HFFc6 (cell line): ENCODE measurements around the gene TEX29. TPM values are rescaled to one million over a fixed set of nuclear protein-coding genes. Genes with fewer than 3 reads are reported as not detected.

Experiments used
- DNase-seq: peaks from one replicate; pipeline ENCODE4 v3.0.0-alpha.2; 2018
- H3K27ac Mint-ChIP-seq: 2 replicates; pipeline ENCODE4 v1.8.0; 2020; ENCODE audit warnings: mild to moderate bottlenecking, mixed read lengths
- H3K27me3 Mint-ChIP-seq: 2 replicates; pipeline ENCODE4 v1.8.0; 2021; ENCODE audit warnings: mild to moderate bottlenecking, moderate library complexity, mixed read lengths; ENCODE audit not compliant: insufficient read depth
- H3K36me3 Mint-ChIP-seq: 2 replicates; pipeline ENCODE4 v1.8.0; 2021; ENCODE audit warnings: low read depth, mixed read lengths
- H3K4me1 Mint-ChIP-seq: 2 replicates; pipeline ENCODE4 v1.8.0; 2020; ENCODE audit warnings: low read depth, mixed read lengths
- H3K4me3 Mint-ChIP-seq: 2 replicates; pipeline ENCODE4 v1.8.0; 2020; ENCODE audit warnings: mild to moderate bottlenecking, moderate library complexity, mixed read lengths
- H3K9me3 Mint-ChIP-seq: 2 replicates; pipeline ENCODE4 v1.8.0; 2020; ENCODE audit warnings: mild to moderate bottlenecking, mixed read lengths
- total RNA-seq, 6 experiments: library from RNA; stranded (reverse); fragmentation: NEBNext Ultra II Directional; extraction: Animal tissue kit (Norgen Biotek cat#: 25700); gene quantifications; 2 replicates in 1 of 6; 3 replicates in 5 of 6; pipeline ENCODE4 v1.2.3, GENCODE V29; 2021
- TF ChIP-seq, protein P1 (sequence below): fragments of 200-600 bp; sonication (generic); IDR thresholded peaks from 2 replicates; pipeline ENCODE4 v1.5.0; 2021; ENCODE audit warnings: antibody characterized with exemption, mild to moderate bottlenecking

Gene TEX29
- total RNA-seq, 6 experiments from 2014 or later = 0.41 TPM; not detected in 5

DNA sequence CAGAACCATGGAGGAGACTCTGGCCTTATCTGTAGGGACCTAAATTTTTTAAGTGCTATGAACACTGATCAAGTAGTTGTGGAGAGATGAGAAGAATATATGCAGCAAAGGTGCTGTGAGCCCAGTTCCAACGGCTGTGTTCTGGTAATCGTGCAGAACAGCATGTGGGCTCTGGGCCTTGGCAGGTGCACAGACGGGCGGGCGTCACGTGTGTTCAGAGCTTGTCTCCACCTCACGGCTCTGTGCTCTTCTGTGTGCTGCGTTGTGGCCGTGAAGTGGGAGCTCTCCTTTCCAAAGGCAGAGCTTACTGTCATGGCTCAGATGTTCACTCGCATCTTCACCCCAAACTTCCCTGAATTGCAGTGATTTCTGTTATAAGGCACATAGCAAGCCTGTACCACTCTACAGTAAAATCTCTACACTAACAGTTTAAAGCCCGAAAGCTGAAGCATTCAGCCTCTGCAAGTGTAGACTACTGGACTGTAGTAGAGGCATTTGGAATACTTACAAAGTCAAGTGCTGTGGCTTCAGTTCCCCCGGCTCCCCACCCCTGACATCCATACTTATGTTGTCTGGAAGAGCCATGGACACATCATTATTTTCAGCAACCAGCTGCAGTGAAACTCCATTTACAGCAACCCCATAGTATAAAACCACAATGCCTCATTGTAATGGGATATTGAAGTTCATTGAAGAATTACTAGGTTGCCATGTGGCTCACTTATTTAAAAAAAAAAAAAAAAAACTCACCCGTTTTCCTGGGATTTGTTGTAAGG is 27.5 kb upstream of the TEX29 start:
- no peak overlapping the region for H3K4me3 Mint-ChIP-seq
- H3K27ac Mint-ChIP-seq = no peak overlapping the region
- TF ChIP-seq, protein P1, sequence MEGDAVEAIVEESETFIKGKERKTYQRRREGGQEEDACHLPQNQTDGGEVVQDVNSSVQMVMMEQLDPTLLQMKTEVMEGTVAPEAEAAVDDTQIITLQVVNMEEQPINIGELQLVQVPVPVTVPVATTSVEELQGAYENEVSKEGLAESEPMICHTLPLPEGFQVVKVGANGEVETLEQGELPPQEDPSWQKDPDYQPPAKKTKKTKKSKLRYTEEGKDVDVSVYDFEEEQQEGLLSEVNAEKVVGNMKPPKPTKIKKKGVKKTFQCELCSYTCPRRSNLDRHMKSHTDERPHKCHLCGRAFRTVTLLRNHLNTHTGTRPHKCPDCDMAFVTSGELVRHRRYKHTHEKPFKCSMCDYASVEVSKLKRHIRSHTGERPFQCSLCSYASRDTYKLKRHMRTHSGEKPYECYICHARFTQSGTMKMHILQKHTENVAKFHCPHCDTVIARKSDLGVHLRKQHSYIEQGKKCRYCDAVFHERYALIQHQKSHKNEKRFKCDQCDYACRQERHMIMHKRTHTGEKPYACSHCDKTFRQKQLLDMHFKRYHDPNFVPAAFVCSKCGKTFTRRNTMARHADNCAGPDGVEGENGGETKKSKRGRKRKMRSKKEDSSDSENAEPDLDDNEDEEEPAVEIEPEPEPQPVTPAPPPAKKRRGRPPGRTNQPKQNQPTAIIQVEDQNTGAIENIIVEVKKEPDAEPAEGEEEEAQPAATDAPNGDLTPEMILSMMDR = no peak
- peaks cover 1% of the 10 kb centered on the region; the same call in 1 of the 2 replicates for H3K27me3 Mint-ChIP-seq
- DNase-seq = no peak
- no peaks in the 10 kb centered on the region for H3K9me3 Mint-ChIP-seq
- H3K4me1 Mint-ChIP-seq = no peaks in the 10 kb centered on the region
- H3K36me3 Mint-ChIP-seq = peaks cover 14% of the 10 kb centered on the region

DNA sequence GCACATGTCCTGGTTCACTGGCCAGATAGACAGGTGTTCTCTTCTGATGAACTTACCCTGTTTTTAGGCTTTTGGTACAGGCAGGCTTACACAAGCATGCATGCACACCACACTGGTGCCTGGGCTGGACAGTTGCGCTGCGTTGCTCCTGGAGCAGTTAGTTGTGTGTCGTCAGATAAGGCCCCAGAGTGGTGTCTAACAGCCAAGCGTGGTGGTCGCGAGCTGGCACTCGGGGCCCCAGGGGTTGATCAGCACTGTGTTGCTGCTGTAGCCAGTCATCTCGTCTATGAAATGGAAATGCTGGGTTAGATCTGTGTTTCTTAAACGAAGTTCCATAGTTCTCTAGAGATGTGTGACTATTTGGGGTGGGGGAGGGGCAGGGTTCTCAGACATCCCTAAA is 24.6 kb upstream of the TEX29 start:
- H3K4me3 Mint-ChIP-seq = no peak overlapping the region
- no peak overlapping the region for H3K27ac Mint-ChIP-seq
- peaks cover 1% of the 10 kb centered on the region; the same call in 1 of the 2 replicates for H3K27me3 Mint-ChIP-seq
- no peak for DNase-seq
- H3K4me1 Mint-ChIP-seq = no peaks in the 10 kb centered on the region
- no peaks in the 10 kb centered on the region for H3K9me3 Mint-ChIP-seq
- peaks cover 10% of the 10 kb centered on the region for H3K36me3 Mint-ChIP-seq
- TF ChIP-seq, protein P1 = no peak

DNA sequence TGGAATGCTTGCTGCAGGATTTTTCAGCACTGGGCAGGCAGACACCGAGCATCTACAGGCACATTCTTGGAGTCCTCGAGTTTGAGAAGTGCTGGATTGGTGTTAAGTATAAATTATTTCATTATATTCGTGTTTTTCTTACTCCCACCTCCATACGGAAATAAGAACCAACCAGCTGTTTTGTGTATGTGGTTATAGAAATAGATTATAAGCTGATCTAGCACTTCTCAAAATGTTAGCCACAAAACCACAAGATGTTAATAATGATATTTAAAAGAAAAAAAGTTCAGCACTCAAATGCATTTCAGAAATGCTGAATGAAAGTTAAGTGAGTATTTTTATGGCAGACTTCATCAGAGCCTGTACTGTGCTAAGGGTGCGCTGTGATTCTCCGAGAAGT is 24.0 kb upstream of the TEX29 start:
- Mint-ChIP-seq H3K27ac (no peak overlapping the region), H3K36me3 (peaks cover 14% of the 10 kb centered on the region), H3K4me1 (no peaks in the 10 kb centered on the region), H3K9me3 (no peaks in the 10 kb centered on the region), H3K27me3 (no peaks in the 10 kb centered on the region), H3K4me3 (no peak overlapping the region)
- TF ChIP-seq, protein P1 = no peak
- no peak for DNase-seq

DNA sequence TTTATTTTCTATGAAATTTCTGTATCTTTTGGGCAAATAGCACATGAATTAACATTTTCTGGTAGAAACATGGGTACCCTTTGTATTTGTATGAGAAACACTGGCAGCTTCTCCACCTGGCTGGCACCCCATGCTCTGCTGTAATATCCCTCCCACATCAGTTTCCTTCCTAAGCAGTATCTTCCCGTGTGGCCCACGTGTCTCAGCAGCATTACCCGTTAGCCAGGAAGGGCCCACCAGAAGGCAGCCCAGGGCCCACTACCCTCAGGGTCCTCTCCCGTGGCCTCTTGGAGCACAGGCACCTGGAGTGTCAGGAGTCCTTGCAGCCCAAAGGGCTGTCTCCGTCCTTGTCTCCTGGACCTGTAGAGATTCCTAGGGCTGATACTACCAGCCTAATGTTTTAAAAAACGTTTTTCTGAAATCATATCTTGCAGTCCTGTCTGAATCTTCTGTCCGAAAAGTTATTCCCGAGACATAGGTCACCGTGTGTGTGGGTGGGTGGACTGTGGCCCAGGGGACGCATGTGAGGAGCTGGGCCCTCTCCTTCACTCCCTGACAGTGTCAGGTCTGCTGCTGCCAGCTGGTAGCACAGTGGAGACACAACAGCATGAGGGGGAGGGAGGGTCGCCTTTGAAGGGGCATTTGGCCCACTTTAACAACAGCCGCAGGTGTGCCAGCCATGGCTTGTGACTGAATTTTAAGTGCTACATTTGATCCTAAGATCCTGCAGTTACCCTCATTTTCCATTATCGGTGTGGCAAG is 22.0 kb upstream of the TEX29 start:
- Mint-ChIP-seq H3K4me1 (no peaks in the 10 kb centered on the region), H3K36me3 (peaks cover 9% of the 10 kb centered on the region; the same call in 1 of the 2 replicates), H3K4me3 (no peak overlapping the region), H3K27me3 (peaks cover 4% of the 10 kb centered on the region), H3K27ac (no peak overlapping the region), H3K9me3 (no peaks in the 10 kb centered on the region)
- TF ChIP-seq, protein P1 = no peak
- DNase-seq = no peak

DNA sequence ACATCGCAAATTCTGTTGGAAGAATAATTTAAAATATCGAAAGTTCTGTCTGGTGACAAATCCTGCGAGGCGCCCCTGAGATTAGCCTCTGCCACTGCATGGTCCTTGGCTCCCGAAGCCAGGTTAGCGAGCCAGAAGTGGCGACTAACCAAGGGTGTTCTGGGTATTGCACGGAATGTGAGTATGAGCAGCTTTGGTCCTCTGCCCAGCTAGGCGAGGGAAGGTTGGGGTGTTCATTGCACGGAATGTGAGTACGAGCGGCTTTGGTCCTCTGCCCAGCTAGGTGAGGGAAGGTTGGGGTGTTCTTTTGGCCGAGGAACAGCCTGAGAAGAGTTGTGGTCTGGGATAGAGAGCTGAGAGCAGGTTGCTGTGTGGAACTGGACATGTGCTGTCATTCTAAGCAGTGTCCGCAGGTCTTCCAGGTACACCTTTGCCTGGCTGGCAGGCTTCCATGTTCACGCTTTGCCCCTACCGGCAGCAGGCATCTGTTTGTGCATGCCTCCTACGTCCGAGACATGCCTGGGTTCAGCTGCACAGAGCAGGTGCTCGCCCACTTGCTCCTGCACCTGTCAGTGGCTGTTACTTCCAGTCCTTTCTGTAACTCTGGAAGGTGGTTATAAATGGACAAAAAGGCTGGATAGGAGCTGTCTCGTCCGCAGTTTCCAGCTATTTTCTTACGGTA is 18.3 kb upstream of the TEX29 start:
- TF ChIP-seq, protein P1 = no peak
- H3K27ac Mint-ChIP-seq = no peak overlapping the region
- no peak overlapping the region for H3K4me3 Mint-ChIP-seq
- DNase-seq = no peak
- peaks cover 35% of the 10 kb centered on the region for H3K36me3 Mint-ChIP-seq
- H3K9me3 Mint-ChIP-seq = no peaks in the 10 kb centered on the region
- H3K27me3 Mint-ChIP-seq = peaks cover 8% of the 10 kb centered on the region
- no peaks in the 10 kb centered on the region for H3K4me1 Mint-ChIP-seq
